Measurements from ENCODE around the gene KIF7. TPM values are rescaled to one million over a fixed set of nuclear protein-coding genes. Genes with fewer than 3 reads are reported as not detected.

KIF7 gene
- total RNA-seq, 4 donors from 2014 or later, result 6.8 to 10.1 (median 8.3) TPM

DNA sequence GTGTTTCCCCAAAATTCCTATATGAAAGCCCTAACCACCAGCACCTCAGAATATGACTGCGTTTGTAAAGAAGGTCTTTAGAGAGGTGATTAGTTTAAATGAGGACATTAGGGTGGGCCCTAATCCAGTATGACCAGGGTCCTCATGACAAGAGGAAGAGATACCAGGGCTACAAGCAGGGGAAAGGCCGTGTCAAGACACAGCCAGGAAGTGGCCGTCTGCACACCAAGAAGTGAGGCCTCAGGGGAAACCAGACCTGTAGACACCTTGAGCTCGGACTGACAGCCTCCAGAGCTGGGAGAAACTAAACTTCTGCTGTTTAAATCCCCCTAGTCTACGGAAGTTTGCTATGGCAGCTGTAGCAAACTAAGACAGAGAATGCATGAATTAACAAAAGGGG, 14.2 kb downstream of the KIF7 start:
- 86 to 90% methylated on average over 5 of the region's 5 CpGs for WGBS, 2 donors
- intact Hi-C loops (cut with DNase I), result loop anchor here (10.0 kb wide), 1 partner anchor 104 kb away; no protein-coding TSS in a partner anchor
- Histone ChIP-seq H3K27me3 (no peaks in the 10 kb centered on the region), H3K9me3 (no peaks in the 10 kb centered on the region), H3K27ac (no peak overlapping the region), H3K36me3 (no peaks in the 10 kb centered on the region), H3K4me3 (replicated peaks in 1 of 3) (no peak overlapping the region), H3K4me1 (no peaks in the 10 kb centered on the region)
- TF ChIP-seq, protein P1, sequence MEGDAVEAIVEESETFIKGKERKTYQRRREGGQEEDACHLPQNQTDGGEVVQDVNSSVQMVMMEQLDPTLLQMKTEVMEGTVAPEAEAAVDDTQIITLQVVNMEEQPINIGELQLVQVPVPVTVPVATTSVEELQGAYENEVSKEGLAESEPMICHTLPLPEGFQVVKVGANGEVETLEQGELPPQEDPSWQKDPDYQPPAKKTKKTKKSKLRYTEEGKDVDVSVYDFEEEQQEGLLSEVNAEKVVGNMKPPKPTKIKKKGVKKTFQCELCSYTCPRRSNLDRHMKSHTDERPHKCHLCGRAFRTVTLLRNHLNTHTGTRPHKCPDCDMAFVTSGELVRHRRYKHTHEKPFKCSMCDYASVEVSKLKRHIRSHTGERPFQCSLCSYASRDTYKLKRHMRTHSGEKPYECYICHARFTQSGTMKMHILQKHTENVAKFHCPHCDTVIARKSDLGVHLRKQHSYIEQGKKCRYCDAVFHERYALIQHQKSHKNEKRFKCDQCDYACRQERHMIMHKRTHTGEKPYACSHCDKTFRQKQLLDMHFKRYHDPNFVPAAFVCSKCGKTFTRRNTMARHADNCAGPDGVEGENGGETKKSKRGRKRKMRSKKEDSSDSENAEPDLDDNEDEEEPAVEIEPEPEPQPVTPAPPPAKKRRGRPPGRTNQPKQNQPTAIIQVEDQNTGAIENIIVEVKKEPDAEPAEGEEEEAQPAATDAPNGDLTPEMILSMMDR (IDR thresholded peaks at IDR 0.05), result no peak
- no peak for TF ChIP-seq POLR2A (IDR thresholded peaks at IDR 0.05)
- no peak for DNase-seq

DNA sequence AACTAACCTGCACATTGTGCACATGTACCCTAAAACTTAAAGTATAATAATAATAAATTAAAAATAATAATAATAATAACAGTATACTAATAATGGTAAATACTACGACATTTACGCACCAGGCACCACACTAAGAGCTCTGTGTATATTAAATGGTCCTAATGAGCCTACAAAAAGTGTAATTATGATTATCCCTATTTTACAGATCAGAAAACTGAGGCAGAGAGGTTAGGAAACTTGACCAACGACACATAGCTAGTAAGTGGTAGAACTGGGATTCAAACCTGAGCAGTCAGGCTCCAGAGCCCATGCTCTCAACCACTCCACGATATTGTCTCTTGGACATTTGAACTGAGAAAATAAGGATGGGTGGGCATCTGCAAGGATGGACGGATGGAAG, 15.0 kb downstream of the KIF7 start:
- whole genome bisulfite sequencing, 2 donors, result 95% methylated on average over 5 of the region's 5 CpGs
- intact Hi-C loops (cut with DNase I), result loop anchor here (10.0 kb wide), 1 partner anchor 105 kb away; no protein-coding TSS in a partner anchor
- no peak for DNase-seq
- no peaks in the 10 kb centered on the region for H3K9me3 ChIP-seq
- no peak for TF ChIP-seq POLR2A (IDR thresholded peaks at IDR 0.05)
- TF ChIP-seq, protein P1 (IDR thresholded peaks at IDR 0.05), result no peak
- no peaks in the 10 kb centered on the region for H3K4me1 ChIP-seq
- H3K27ac ChIP-seq, result no peak overlapping the region
- no peaks in the 10 kb centered on the region for H3K36me3 ChIP-seq
- no peak overlapping the region for H3K4me3 ChIP-seq (replicated peaks in 1 of 3)
- H3K27me3 ChIP-seq, result no peaks in the 10 kb centered on the region

DNA sequence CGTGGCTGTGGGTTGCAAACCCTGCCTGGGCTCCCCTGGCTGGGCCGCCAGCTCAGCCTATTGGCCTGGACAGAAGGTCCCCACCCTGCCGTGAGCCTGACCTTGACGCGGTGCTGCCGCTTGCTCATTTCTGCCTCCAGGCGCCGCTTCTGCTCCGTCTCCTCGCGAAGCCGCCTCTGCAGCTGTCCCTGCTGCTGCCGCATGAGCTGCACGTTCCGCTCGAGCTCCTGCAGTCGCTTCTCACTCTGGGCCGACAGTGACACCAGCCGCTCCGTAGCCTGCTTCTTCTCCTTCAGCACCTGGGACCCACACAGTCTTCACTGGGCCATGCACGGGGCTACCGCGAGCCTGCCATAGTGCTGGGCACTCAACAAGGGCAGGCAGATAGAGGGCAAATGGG, 21.7 kb downstream of the KIF7 start:
- Histone ChIP-seq H3K36me3 (peaks cover 21 to 39% of the 10 kb centered on the region in 2 donors), H3K27me3 (no peaks in the 10 kb centered on the region), H3K9me3 (no peaks in the 10 kb centered on the region), H3K4me3 (replicated peaks in 1 of 3) (no peak overlapping the region), H3K4me1 (no peaks in the 10 kb centered on the region), H3K27ac (no peak overlapping the region)
- no peak for DNase-seq
- TF ChIP-seq POLR2A (IDR thresholded peaks at IDR 0.05), result no peak
- TF ChIP-seq, protein P1 (IDR thresholded peaks at IDR 0.05), result no peak
- intact Hi-C loops (cut with DNase I), result no loop called here
- WGBS, 2 donors, result 94 to 97% methylated on average over 21 to 23 of the region's 23 CpGs

DNA sequence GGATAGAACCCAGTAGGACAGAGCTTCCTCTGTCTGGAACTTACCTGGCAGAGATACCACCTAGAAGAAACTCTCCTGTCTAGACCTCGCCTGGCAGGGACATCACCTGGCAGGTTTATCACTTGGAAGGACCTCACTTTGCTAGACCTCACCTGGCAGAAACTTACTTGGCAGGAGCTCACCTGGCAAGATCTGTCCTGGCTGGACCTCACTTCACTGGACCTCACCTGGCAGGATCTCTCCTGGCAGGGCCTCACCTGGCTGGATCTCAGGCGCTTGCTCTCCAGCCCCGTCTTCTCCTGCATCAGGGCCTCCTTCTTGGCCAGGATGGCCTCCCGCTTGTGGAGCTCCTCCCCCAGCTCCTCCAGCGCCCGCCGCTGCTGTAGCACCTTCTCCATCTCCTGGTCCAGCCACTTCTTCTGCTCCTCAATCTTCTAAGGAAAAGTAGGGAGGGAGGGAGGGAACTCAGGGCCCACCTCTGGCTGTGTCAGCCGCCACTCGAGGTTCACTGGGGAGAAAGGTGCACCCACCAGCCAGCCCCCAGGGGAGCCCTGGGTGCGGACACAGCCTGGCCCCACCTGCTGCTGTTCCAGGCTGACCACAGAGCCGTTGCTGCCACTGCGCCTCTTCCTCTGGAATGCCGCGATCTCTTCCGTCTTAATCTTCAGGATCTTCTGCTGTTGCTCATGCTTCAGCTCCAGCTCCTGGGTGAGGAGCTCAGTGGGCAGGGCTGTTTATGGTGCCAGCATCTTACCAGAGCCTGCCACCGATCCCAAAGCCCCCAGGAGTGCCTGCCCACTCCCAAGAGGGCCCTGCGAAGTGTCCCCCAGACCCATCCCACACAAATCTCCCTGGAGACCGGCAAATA, 22.5 kb downstream of the KIF7 start:
- DNase-seq, result no peak
- no peaks in the 10 kb centered on the region for H3K4me1 ChIP-seq
- H3K27ac ChIP-seq, result no peak overlapping the region
- no peaks in the 10 kb centered on the region for H3K27me3 ChIP-seq
- WGBS, 2 donors, result 94 to 96% methylated on average over 16 to 18 of the region's 18 CpGs
- no peak overlapping the region for H3K4me3 ChIP-seq (replicated peaks in 1 of 3)
- no peaks in the 10 kb centered on the region for H3K9me3 ChIP-seq
- intact Hi-C loops (cut with DNase I), result no loop called here
- peaks cover 21 to 46% of the 10 kb centered on the region in 2 donors for H3K36me3 ChIP-seq
- no peak for TF ChIP-seq POLR2A (IDR thresholded peaks at IDR 0.05)
- TF ChIP-seq, protein P1 (IDR thresholded peaks at IDR 0.05), result no peak

DNA sequence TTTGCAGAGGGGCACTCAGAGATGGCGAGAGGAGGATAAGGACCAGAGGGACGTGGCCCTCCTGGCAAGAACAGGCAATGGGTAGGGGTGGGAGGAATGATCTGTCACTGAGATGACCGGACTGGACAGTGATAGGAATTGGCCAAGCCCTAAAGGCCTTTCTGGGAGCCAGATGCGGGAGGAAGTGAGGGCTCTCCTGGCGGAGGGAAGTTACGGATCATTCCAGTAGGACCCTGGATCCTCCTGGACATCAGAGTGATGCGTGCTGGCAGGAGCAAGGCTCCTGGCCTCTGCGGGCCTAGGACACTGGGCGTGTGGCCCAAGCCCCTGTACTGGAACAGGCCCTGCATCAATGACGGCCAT, 23.4 kb downstream of the KIF7 start:
- Histone ChIP-seq H3K9me3 (no peaks in the 10 kb centered on the region), H3K36me3 (peaks cover 21 to 46% of the 10 kb centered on the region in 2 donors), H3K27ac (no peak overlapping the region), H3K4me1 (no peaks in the 10 kb centered on the region), H3K4me3 (replicated peaks in 1 of 3) (no peak overlapping the region), H3K27me3 (no peaks in the 10 kb centered on the region)
- DNase-seq, result no peak
- intact Hi-C loops (cut with DNase I), result no loop called here
- no peak for TF ChIP-seq POLR2A (IDR thresholded peaks at IDR 0.05)
- TF ChIP-seq, protein P1 (IDR thresholded peaks at IDR 0.05), result no peak
- 86 to 89% methylated on average over 10 of the region's 10 CpGs for WGBS, 2 donors
